Progenitor cell of endocrine pancreas (in vitro differentiated cells): ENCODE measurements around the gene ANKHD1. TPM values are rescaled to one million over a fixed set of nuclear protein-coding genes. Genes with fewer than 3 reads are reported as not detected.

Source experiments
- DNase-seq: peaks from one replicate; pipeline ENCODE4 v3.0.0; 2021; ENCODE audit warnings: low spot score; ENCODE audit not compliant: unreplicated experiment
- H3K27ac Mint-ChIP-seq: 2 replicates; pipeline ENCODE4 v1.8.0; 2021; ENCODE audit warnings: mild to moderate bottlenecking, moderate library complexity, mixed read lengths
- H3K27me3 Mint-ChIP-seq: 2 replicates; pipeline ENCODE4 v1.8.0; 2021; ENCODE audit warnings: mixed read lengths
- H3K36me3 Mint-ChIP-seq: 2 replicates; pipeline ENCODE4 v1.8.0; 2022; ENCODE audit warnings: mixed read lengths; ENCODE audit not compliant: insufficient read depth
- H3K4me1 Mint-ChIP-seq: 2 replicates; pipeline ENCODE4 v1.8.0; 2021; ENCODE audit warnings: low read depth, mixed read lengths
- H3K4me3 Mint-ChIP-seq: 2 replicates; pipeline ENCODE4 v1.8.0; 2021; ENCODE audit warnings: low read depth, mild to moderate bottlenecking, moderate library complexity, mixed read lengths
- H3K9me3 Mint-ChIP-seq: 2 replicates; pipeline ENCODE4 v1.8.0; 2021; ENCODE audit warnings: low read depth, mixed read lengths
- total RNA-seq: library from RNA; stranded (reverse); gene quantifications from 2 replicates; pipeline ENCODE4 v1.2.1, GENCODE V29; 2021
- TF ChIP-seq, protein P1 (sequence below): fragments of 200-600 bp; sonication (generic); IDR thresholded peaks from one replicate; pipeline ENCODE4 v1.5.0; 2021; ENCODE audit warnings: antibody characterized with exemption, mild to moderate bottlenecking; ENCODE audit not compliant: unreplicated experiment

Gene ANKHD1
- total RNA-seq, 1 donor from 2014 or later = 115 TPM

DNA sequence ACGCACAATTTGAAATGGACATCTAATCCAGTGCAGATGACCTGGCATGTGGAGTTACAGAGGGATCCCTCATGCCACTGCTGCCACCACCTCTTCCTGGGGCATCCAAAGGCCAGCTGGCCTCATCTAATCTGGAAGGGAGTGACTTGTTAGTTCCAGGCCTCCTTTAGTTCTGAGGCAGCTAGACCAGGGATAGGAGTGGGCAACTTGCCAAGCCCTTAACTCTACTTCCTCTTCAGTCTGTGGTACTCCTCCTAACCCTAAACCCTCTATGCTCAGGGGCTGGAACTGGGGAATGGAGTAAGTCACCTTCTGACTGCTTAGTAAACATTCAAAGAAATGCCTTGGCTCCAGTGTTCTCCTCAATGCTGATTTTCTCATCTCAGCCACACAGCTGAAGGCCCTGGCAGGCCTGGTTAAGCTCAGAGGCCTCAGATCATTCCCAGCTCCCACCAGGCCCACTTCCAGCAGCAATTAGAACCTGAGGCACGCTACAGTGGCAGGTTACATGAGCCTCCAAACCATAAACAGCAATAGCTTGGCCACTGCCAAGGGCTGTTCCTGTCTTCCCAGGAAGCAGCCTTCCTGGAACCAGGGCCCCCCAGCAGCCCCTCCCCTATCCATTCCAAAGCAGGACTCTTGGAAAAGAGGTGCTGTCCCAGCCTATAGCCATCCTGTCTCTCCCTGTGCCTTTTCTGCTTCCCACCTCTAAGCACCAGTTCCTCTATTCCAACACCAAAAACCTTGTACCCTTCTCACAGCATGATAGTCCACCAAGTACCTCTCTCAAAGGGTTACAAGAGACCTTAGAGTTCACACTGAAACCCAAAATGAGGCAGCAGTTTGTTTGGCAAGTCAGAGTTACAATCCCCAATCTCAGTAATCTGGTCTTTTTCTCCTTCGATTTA, 147.9 kb downstream of the ANKHD1 start:
- H3K27me3 Mint-ChIP-seq = no peaks in the 10 kb centered on the region
- H3K9me3 Mint-ChIP-seq = no peaks in the 10 kb centered on the region
- H3K36me3 Mint-ChIP-seq = peaks cover 15% of the 10 kb centered on the region
- no peak for DNase-seq
- peak overlapping the region; percentile 49 for H3K27ac Mint-ChIP-seq
- peaks cover 17% of the 10 kb centered on the region for H3K4me1 Mint-ChIP-seq
- H3K4me3 Mint-ChIP-seq = peak overlapping the region; percentile 11
- TF ChIP-seq, protein P1, sequence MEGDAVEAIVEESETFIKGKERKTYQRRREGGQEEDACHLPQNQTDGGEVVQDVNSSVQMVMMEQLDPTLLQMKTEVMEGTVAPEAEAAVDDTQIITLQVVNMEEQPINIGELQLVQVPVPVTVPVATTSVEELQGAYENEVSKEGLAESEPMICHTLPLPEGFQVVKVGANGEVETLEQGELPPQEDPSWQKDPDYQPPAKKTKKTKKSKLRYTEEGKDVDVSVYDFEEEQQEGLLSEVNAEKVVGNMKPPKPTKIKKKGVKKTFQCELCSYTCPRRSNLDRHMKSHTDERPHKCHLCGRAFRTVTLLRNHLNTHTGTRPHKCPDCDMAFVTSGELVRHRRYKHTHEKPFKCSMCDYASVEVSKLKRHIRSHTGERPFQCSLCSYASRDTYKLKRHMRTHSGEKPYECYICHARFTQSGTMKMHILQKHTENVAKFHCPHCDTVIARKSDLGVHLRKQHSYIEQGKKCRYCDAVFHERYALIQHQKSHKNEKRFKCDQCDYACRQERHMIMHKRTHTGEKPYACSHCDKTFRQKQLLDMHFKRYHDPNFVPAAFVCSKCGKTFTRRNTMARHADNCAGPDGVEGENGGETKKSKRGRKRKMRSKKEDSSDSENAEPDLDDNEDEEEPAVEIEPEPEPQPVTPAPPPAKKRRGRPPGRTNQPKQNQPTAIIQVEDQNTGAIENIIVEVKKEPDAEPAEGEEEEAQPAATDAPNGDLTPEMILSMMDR = no peak

DNA sequence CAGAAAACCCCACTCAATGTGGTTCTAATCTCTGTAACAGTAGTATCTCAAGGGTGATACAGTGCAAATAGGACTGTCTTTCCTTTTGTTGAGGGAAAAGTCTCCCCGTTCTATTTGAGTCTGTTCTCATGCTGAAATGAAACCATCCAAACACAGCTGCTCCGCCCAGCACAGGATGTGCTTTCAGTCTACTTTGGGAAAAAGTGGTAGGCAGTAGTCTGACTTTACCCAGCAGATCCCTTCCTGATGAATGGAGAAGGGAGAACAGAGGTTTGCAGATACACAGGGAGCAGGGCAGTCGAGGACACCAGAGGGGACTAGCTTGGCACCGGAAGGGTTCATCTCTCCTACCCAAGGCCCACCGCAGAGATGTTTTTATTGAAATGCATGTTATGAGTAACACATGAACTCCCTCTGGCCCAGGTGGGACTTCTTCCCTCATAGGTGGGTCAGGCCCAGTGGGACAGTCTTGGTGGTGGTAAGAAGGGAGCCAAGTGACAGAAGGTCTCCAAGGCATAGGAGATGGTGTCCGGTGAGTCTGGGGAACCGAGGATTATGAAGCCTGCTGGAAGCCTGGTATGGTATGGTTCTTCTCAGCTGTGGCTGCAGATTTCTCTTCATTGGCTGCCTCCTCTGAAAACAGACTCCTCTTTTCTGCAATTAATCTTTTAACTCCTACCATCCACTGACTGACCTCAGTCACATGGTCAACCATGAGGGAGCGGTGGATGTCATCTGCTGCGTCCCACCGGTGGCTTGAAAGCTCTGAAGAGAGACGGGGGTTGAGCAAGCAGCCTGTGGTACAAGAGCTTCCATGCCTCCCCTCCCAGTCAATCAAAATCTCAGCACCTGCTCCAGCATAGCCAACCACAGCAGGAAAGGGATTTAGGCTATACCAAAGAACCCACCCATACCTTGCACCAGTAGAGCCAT, 148.8 kb downstream of the ANKHD1 start:
- Mint-ChIP-seq H3K4me3 (no peak overlapping the region), H3K9me3 (no peaks in the 10 kb centered on the region), H3K36me3 (peaks cover 11% of the 10 kb centered on the region), H3K27ac (peak overlapping the region; percentile 10), H3K27me3 (no peaks in the 10 kb centered on the region), H3K4me1 (peaks cover 18% of the 10 kb centered on the region)
- no peak for DNase-seq
- TF ChIP-seq, protein P1 = no peak

DNA sequence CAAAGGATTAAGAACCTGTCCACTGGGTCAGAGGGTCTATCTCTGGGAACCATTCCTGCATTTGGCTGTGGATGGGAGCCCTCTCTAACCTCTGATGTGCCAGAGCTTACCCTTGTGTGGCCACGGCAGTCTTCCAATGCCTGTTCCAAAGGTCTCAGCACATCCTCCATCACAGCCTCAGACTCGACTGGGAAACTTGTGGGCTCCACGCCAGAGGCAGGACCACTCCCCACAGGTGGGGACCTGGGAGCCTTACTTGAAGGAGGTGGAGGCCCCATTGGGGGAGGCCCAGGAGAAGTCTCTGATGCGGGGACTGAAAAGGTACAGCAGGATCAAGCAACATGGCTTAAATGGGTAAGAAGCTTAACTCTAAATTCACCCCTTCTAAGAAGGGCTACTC, 150.2 kb downstream of the ANKHD1 start:
- H3K36me3 Mint-ChIP-seq = peaks cover 11% of the 10 kb centered on the region
- no peaks in the 10 kb centered on the region for H3K27me3 Mint-ChIP-seq
- no peak overlapping the region for H3K27ac Mint-ChIP-seq
- TF ChIP-seq, protein P1 = no peak
- H3K4me3 Mint-ChIP-seq = no peak overlapping the region
- no peaks in the 10 kb centered on the region for H3K9me3 Mint-ChIP-seq
- H3K4me1 Mint-ChIP-seq = peaks cover 22% of the 10 kb centered on the region
- DNase-seq = no peak

DNA sequence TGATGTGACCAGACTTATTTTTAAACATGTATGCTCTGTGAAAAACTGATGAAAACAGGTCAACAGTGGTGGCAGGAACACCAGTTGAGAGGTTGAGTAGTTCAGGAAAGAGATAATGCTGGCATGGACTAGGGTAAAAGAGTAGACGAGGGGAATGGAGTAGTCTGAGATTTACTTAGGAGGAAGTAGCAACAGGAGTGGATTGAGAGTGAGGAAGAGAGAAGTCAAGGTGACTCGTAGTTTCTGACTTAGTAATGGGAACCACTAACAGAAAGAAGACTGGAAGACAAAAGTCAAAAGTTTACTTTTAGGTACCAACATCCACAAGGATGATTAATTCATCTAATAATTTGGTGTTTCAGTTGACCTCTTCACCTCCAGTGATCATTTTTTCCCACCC, 152.0 kb downstream of the ANKHD1 start:
- peaks cover 11% of the 10 kb centered on the region for H3K36me3 Mint-ChIP-seq
- no peaks in the 10 kb centered on the region for H3K27me3 Mint-ChIP-seq
- H3K4me1 Mint-ChIP-seq = peaks cover 21% of the 10 kb centered on the region
- no peak overlapping the region for H3K4me3 Mint-ChIP-seq
- no peak overlapping the region for H3K27ac Mint-ChIP-seq
- TF ChIP-seq, protein P1 = no peak
- DNase-seq = no peak
- no peaks in the 10 kb centered on the region for H3K9me3 Mint-ChIP-seq

DNA sequence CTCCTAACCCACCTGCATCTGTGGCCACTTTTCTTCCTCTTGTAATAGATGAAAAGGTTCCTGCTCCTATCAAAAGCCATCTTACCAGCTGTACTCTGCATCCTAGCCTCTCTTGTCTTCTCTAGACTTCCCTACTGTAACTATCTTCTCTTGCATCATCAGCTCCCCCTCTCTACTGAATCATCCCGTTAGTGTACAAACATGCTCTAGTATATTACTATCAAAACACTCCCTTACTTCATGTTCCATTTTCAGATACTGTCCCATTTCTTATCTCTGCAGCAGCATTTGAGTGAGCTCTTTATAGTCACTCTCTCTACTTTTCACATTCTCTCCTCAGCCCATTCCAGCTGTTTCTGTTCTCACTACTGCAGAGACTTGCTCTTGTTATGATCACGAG, 152.8 kb downstream of the ANKHD1 start:
- H3K27ac Mint-ChIP-seq = peak overlapping the region; percentile 17
- H3K27me3 Mint-ChIP-seq = no peaks in the 10 kb centered on the region
- H3K36me3 Mint-ChIP-seq = peaks cover 13% of the 10 kb centered on the region
- no peak for DNase-seq
- H3K9me3 Mint-ChIP-seq = no peaks in the 10 kb centered on the region
- TF ChIP-seq, protein P1 = no peak
- peaks cover 21% of the 10 kb centered on the region for H3K4me1 Mint-ChIP-seq
- no peak overlapping the region for H3K4me3 Mint-ChIP-seq
